ENCODE results near the gene SLC23A2. TPM values are rescaled to one million over a fixed set of nuclear protein-coding genes. Genes with fewer than 3 reads are reported as not detected.
A peak's percentile ranks its signal among the peaks of the same experiment; 100 is the strongest.
"Not testable (repeated sequence)": the region's sequence is repeated elsewhere in the genome, so short reads cannot be mapped to it uniquely, and the experiment has no call there.

Gene SLC23A2
- total RNA-seq, 1 donor from 2014 or later, result 27.1 TPM

- no peak for DNase-seq (ENCODE audit: low read depth, low spot score)
- Mint-ChIP-seq H3K9me3 (no peaks in the 10 kb centered on the region), H3K4me1 (peaks cover 11% of the 10 kb centered on the region), H3K36me3 (ENCODE audit: low read depth) (no peaks in the 10 kb centered on the region), H3K4me3 (no peak overlapping the region), H3K27ac (ENCODE audit: unreplicated experiment) (no peak overlapping the region), H3K27me3 (ENCODE audit: low read depth) (no peaks in the 10 kb centered on the region)
- no peak for TF ChIP-seq CTCF (conservative IDR thresholded peaks at IDR 0.05)
These were observed 75.3 kb downstream of the SLC23A2 start for GRCh38 chr20:4925842-4926530.

GRCh38 chr20:4924446-4924845 is 76.9 kb downstream of the SLC23A2 start:
- DNase-seq (ENCODE audit: low read depth, low spot score), result no peak
- Mint-ChIP-seq H3K9me3 (no peaks in the 10 kb centered on the region), H3K4me3 (no peak overlapping the region), H3K4me1 (peaks cover 16% of the 10 kb centered on the region), H3K27ac (ENCODE audit: unreplicated experiment) (no peak overlapping the region), H3K27me3 (ENCODE audit: low read depth) (no peaks in the 10 kb centered on the region), H3K36me3 (ENCODE audit: low read depth) (no peaks in the 10 kb centered on the region)
- no peak for TF ChIP-seq CTCF (conservative IDR thresholded peaks at IDR 0.05)

GRCh38 chr20:4924032-4924431 is 77.3 kb downstream of the SLC23A2 start:
- H3K36me3 Mint-ChIP-seq (ENCODE audit: low read depth), result no peaks in the 10 kb centered on the region
- no peak for DNase-seq (ENCODE audit: low read depth, low spot score)
- no peak for TF ChIP-seq CTCF (conservative IDR thresholded peaks at IDR 0.05)
- H3K27me3 Mint-ChIP-seq (ENCODE audit: low read depth), result no peaks in the 10 kb centered on the region
- H3K27ac Mint-ChIP-seq (ENCODE audit: unreplicated experiment), result no peak overlapping the region
- no peaks in the 10 kb centered on the region for H3K9me3 Mint-ChIP-seq
- peaks cover 16% of the 10 kb centered on the region for H3K4me1 Mint-ChIP-seq
- no peak overlapping the region for H3K4me3 Mint-ChIP-seq

- TF ChIP-seq CTCF (conservative IDR thresholded peaks at IDR 0.05), result no peak
- Mint-ChIP-seq H3K36me3 (ENCODE audit: low read depth) (no peaks in the 10 kb centered on the region), H3K27ac (ENCODE audit: unreplicated experiment) (peak overlapping the region; percentile 87), H3K4me3 (no peak overlapping the region), H3K27me3 (ENCODE audit: low read depth) (no peaks in the 10 kb centered on the region), H3K9me3 (no peaks in the 10 kb centered on the region), H3K4me1 (peaks cover 16% of the 10 kb centered on the region)
- DNase-seq (ENCODE audit: low read depth, low spot score), result no peak
These were observed 79.1 kb downstream of the SLC23A2 start for GRCh38 chr20:4922186-4922585.

GRCh38 chr20:4921271-4921670 is 80.0 kb downstream of the SLC23A2 start:
- H3K4me1 Mint-ChIP-seq, result peaks cover 11% of the 10 kb centered on the region
- not testable (repeated sequence) for H3K27ac Mint-ChIP-seq (ENCODE audit: unreplicated experiment); H3K4me3 Mint-ChIP-seq; DNase-seq (ENCODE audit: low read depth, low spot score); H3K27me3 Mint-ChIP-seq (ENCODE audit: low read depth); H3K36me3 Mint-ChIP-seq (ENCODE audit: low read depth); H3K9me3 Mint-ChIP-seq

GRCh38 chr20:4920655-4921054 is 80.7 kb downstream of the SLC23A2 start:
- DNase-seq (ENCODE audit: low read depth, low spot score), result no peak
- Mint-ChIP-seq H3K4me3 (no peak overlapping the region), H3K27me3 (ENCODE audit: low read depth) (no peaks in the 10 kb centered on the region), H3K4me1 (peaks cover 5% of the 10 kb centered on the region), H3K27ac (ENCODE audit: unreplicated experiment) (no peak overlapping the region), H3K36me3 (ENCODE audit: low read depth) (no peaks in the 10 kb centered on the region), H3K9me3 (no peaks in the 10 kb centered on the region)
- no peak for TF ChIP-seq CTCF (conservative IDR thresholded peaks at IDR 0.05)

Measured in neural crest cell (in vitro differentiated cells).